ENCODE results near the gene NRAS.

DNA sequence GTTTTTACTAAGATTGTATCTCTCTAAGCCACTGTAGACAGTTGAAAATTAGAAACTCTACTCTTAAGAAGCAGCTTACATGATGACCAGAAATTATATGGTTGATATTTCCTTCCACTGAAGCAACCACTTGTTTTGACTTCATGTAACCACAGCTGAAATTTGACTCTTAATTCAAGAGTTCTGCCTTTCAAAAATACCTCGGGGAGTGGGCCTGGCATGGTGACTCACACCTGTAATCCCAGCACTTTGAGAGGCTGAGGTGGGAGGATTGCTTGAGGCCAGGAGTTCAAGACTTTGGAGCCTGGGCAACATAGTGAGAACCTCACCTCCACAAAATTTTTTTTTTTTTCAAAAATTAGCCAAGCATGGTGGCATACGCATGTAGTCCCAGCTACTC lies 25.5 kb downstream of the NRAS start:
- TF ChIP-seq POLR2A (IDR thresholded peaks at IDR 0.05; ENCODE audit: low read depth, low read length) (no peak), POLR2AphosphoS5 (IDR thresholded peaks at IDR 0.05; ENCODE audit: low read depth, low read length) (no peak), SPI1 (IDR thresholded peaks at IDR 0.05; ENCODE audit: low read depth, low read length) (no peak), TAF1 (IDR thresholded peaks at IDR 0.05; ENCODE audit: low read depth, low read length) (no peak)

Measured in GM12891 (cell line).